Activated CD4-positive, alpha-beta T cell treated with anti-CD3 and anti-CD28 coated beads, Interleukin-2, amount 50 U/mL, for 4 hours (primary cell): Measurements from ENCODE around the gene PBX1.

ENCODE experiments used
- DNase-seq, 2 experiments: peaks; one replicate each; pipeline ENCODE4 v3.0.0-alpha.2; 2020

PBX1 gene

GRCh38 chr1:164790081-164790480 is 231.1 kb downstream of the PBX1 start:
- no peak for DNase-seq

GRCh38 chr1:164792410-164793004 is 233.5 kb downstream of the PBX1 start:
- DNase-seq: no peak

GRCh38 chr1:164794356-164794755 is 235.4 kb downstream of the PBX1 start:
- no peak for DNase-seq

GRCh38 chr1:164796916-164797315 is 237.9 kb downstream of the PBX1 start:
- no peak for DNase-seq

- no peak for DNase-seq
Observed at GRCh38 chr1:164801246-164801731, 242.3 kb downstream of the PBX1 start.

GRCh38 chr1:164801791-164802502 is 243.0 kb downstream of the PBX1 start:
- no peak for DNase-seq

- DNase-seq: no peak
Observed at GRCh38 chr1:164802529-164803282, 243.7 kb downstream of the PBX1 start.

GRCh38 chr1:164803366-164803765 is 244.4 kb downstream of the PBX1 start:
- no peak for DNase-seq

GRCh38 chr1:164804366-164804765 is 245.4 kb downstream of the PBX1 start:
- no peak for DNase-seq

GRCh38 chr1:164805399-164805798 is 246.4 kb downstream of the PBX1 start:
- no peak for DNase-seq

GRCh38 chr1:164806531-164806930 is 247.5 kb downstream of the PBX1 start:
- DNase-seq: no peak

GRCh38 chr1:164813776-164814175 is 254.8 kb downstream of the PBX1 start:
- no peak for DNase-seq

- DNase-seq: no peak
Observed at GRCh38 chr1:164821648-164822047, 262.7 kb downstream of the PBX1 start.

GRCh38 chr1:164823486-164824279 is 264.7 kb downstream of the PBX1 start:
- DNase-seq: no peak

GRCh38 chr1:164824542-164824941 is 265.6 kb downstream of the PBX1 start:
- no peak for DNase-seq

GRCh38 chr1:164830628-164831027 is 271.6 kb downstream of the PBX1 start:
- no peak for DNase-seq

- no peak for DNase-seq
Observed at GRCh38 chr1:164834641-164835040, 275.7 kb downstream of the PBX1 start.

- no peak for DNase-seq
Observed at GRCh38 chr1:164836614-164837018, 277.6 kb downstream of the PBX1 start.

GRCh38 chr1:164838786-164839185 is 279.8 kb downstream of the PBX1 start:
- no peak for DNase-seq

- DNase-seq: no peak
Observed at GRCh38 chr1:164840936-164841335, 282.0 kb downstream of the PBX1 start.

- no peak for DNase-seq
Observed at GRCh38 chr1:164841702-164842465, 282.9 kb downstream of the PBX1 start.

GRCh38 chr1:164842870-164843269 is 283.9 kb downstream of the PBX1 start:
- no peak for DNase-seq
